Sigmoid colon (tissue), 7 donors: Measurements from ENCODE around the gene CYB5A. TPM values are rescaled to one million over a fixed set of nuclear protein-coding genes. Genes with fewer than 3 reads are reported as not detected.
A peak's percentile ranks its signal among the peaks of the same experiment; 100 is the strongest.

Experiments
- DNase-seq: peaks from one replicate; pipeline ENCODE4 v3.0.0-alpha.2; 2019
- H3K27ac ChIP-seq, 4 donors: fragments of 200-600 bp; sonication (generic); one replicate each; pipeline ENCODE4 v1.5.1; 2016 to 2019; ENCODE audit warnings: mild to moderate bottlenecking in 1 of 4
- H3K27me3 ChIP-seq, 3 donors: fragments of 200-600 bp; sonication (generic); one replicate each; pipeline ENCODE4 v1.5.1; 2019; ENCODE audit warnings: mild to moderate bottlenecking in 1 of 3
- H3K36me3 ChIP-seq, 4 donors: fragments of 200-600 bp; sonication (generic); one replicate each; pipeline ENCODE4 v1.5.1; 2016 to 2019
- H3K4me1 ChIP-seq, 4 donors: fragments of 200-600 bp; sonication (generic); one replicate each; pipeline ENCODE4 v1.5.1; 2017 to 2019
- H3K4me3 ChIP-seq, 4 donors: fragments of 200-600 bp; sonication (generic); one replicate each; pipeline ENCODE4 v1.5.1; 2017 to 2019; ENCODE audit warnings: mild to moderate bottlenecking in 2 of 4, moderate library complexity in 1 of 4
- H3K9me3 ChIP-seq, 4 donors: fragments of 200-600 bp in 3 of 4; sonication (generic) in 3 of 4; one replicate each; pipeline versions ENCODE4 v1.5.1 to v1.6.1; 2013 to 2019
- EP300 ChIP-seq, 4 donors: sonication (generic); formaldehyde crosslinking; IDR thresholded peaks; one replicate each; pipeline ENCODE4 v1.6.1; 2017; ENCODE audit warnings: antibody characterized with exemption in 4 of 4
- POLR2A ChIP-seq, 2 donors: fragments of 450-650 bp; IDR thresholded peaks; one replicate each; pipeline ENCODE4 v1.6.1; 2016; ENCODE audit warnings: antibody characterized with exemption in 2 of 2, mild to moderate bottlenecking in 2 of 2, moderate library complexity in 2 of 2
- POLR2AphosphoS5 ChIP-seq, 4 donors: sonication (generic); formaldehyde crosslinking; IDR thresholded peaks; one replicate each; pipeline ENCODE4 v1.6.1; 2017; ENCODE audit warnings: antibody characterized with exemption in 4 of 4
- WGBS, 2 donors: extraction: QIAGEN DNeasy Blood & Tissue Kit; methylation state at CpG; one replicate each; pipeline ENCODE4 v1.1.7; 2013; 5-methylcytosine and 5-hydroxymethylcytosine counted together
- intact Hi-C: fragments of 100-400 bp; cut with DNase I; formaldehyde crosslinking; loops from one replicate; pipeline ENCODE4 v1.15.1; 2023
- polyA plus RNA-seq, 3 donors: library from polyadenylated mRNA; stranded (reverse); fragments of 200-250 nt; gene quantifications; one replicate each; pipeline ENCODE4 v1.2.3, GENCODE V29; 2013
- total RNA-seq, 4 donors: library from RNA; depleted of rRNA; stranded (reverse); fragments of >200 nt; gene quantifications; one replicate each; pipeline ENCODE4 v1.1.0, GENCODE V29; 2016
- TF ChIP-seq, protein P1 (sequence below), 4 experiments: fragments of 450-650 bp in 3 of 4; fragments of 200-600 bp in 1 of 4; IDR thresholded peaks; one replicate each; pipeline ENCODE4 v1.5.1; 2016 to 2019; ENCODE audit warnings: antibody characterized with exemption in 4 of 4, mild to moderate bottlenecking in 3 of 4, moderate library complexity in 2 of 4
- donor health status: healthy with polysubstance abuse.
- donor health status: Bipolar disorder and iron deficiency.
- donor health status: healthy.

The CYB5A gene
- total and polyA plus RNA-seq, 7 donors, result 137 to 533 (median 164) TPM

DNA sequence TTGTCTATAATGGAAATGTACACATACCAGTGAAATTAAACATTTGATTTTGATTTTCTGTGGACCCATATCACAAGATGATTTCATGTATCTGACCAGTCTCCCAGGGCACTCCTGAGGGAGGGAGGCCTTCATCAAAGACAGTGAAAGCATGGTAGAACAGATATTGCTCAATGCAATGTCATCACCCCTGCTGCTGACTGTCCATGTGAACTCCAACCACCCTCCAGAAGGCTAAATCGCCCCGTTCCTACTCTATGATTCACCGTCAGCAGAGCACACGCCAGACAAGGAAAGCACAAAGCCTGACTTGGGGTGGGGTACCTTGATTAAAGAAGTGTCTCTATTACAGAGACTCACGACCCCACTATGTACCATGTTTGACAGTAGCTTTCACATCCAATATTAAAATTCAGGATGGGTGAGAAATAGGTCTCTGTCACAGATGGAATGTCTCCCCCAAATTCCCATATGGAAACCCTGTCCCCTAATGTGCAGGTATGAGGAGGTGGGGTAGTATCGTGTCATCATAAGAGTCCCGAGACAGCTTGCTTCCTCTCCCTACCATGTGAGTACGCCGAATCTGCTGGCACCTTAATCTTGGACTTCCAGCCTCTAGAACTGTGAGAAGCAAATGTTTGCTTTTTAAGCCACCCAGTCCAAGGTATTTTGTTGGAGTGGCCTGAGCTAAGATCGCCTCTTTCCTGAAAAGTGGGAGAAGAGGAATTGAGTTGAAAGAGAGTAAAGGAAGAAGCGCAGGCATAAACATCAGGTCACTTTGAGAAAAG, 42.4 kb downstream of the CYB5A start:
- peak in 1 of 4 donors; percentile 6 for TF ChIP-seq POLR2AphosphoS5 (IDR thresholded peaks at IDR 0.05)
- TF ChIP-seq, protein P1, sequence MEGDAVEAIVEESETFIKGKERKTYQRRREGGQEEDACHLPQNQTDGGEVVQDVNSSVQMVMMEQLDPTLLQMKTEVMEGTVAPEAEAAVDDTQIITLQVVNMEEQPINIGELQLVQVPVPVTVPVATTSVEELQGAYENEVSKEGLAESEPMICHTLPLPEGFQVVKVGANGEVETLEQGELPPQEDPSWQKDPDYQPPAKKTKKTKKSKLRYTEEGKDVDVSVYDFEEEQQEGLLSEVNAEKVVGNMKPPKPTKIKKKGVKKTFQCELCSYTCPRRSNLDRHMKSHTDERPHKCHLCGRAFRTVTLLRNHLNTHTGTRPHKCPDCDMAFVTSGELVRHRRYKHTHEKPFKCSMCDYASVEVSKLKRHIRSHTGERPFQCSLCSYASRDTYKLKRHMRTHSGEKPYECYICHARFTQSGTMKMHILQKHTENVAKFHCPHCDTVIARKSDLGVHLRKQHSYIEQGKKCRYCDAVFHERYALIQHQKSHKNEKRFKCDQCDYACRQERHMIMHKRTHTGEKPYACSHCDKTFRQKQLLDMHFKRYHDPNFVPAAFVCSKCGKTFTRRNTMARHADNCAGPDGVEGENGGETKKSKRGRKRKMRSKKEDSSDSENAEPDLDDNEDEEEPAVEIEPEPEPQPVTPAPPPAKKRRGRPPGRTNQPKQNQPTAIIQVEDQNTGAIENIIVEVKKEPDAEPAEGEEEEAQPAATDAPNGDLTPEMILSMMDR (IDR thresholded peaks at IDR 0.05), result no peak
- H3K36me3 ChIP-seq, result peaks cover 0 to 30% (median 0%) of the 10 kb centered on the region in 4 donors
- 93% methylated on average over 11 of the region's 11 CpGs for WGBS, 2 donors
- H3K4me1 ChIP-seq, result peaks cover 0 to 27% (median 22%) of the 10 kb centered on the region in 4 donors
- DNase-seq, result no peak
- no peak overlapping the region for H3K4me3 ChIP-seq
- no peaks in the 10 kb centered on the region for H3K9me3 ChIP-seq
- H3K27me3 ChIP-seq, result no peaks in the 10 kb centered on the region
- peak overlapping the region in 1 of 4 donors; percentile 3 for H3K27ac ChIP-seq
- intact Hi-C loops, result no loop called here

DNA sequence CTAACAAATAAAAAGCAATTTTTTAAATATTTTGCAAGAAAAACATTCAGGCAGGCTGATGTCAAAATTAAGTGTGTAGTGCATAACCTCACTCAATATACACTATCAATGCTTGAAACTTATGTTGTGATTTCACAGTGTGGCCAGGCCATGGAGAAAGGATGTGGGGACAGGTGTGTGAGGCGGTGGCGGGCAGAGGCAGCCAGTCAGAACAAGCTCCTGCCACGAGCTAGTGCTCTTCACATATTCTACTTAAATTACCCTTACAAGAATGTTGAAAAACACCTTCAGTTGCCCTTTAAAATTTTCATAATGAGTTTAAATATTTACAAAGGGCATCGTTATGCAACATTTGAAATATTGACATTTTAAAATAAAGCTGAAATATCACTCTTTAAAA, 43.2 kb downstream of the CYB5A start:
- no peak for TF ChIP-seq EP300 (IDR thresholded peaks at IDR 0.05)
- no peak for TF ChIP-seq POLR2A (IDR thresholded peaks at IDR 0.05)
- TF ChIP-seq POLR2AphosphoS5 (IDR thresholded peaks at IDR 0.05), result no peak
- TF ChIP-seq, protein P1 (IDR thresholded peaks at IDR 0.05), result no peak
- intact Hi-C loops, result no loop called here

DNA sequence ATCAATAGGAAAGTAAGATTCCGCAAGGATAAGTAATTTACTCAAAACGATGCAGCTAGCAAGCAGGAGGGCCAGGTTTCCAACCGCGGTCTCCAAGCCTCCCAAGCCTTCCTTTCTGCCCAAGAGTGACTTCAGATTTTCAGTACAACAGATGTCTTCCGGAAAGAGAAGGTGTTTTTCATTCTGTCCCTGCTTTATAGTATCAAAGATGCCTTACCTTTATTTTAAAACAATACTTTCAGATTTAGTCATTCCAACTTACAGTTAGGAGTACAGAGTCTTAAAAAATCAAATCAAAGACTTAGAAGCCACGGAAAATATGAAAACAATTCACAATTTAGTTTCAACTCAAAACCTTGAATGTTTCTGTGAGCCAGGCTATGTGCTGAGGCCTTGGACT, 43.6 kb downstream of the CYB5A start:
- intact Hi-C loops, result no loop called here
- 93 to 94% methylated on average over 6 of the region's 6 CpGs for WGBS, 2 donors
- peaks cover 0 to 20% (median 19%) of the 10 kb centered on the region in 4 donors for H3K4me1 ChIP-seq
- DNase-seq, result no peak
- H3K27ac ChIP-seq, result no peak overlapping the region
- peaks cover 0 to 24% (median 0%) of the 10 kb centered on the region in 4 donors for H3K36me3 ChIP-seq
- H3K9me3 ChIP-seq, result no peaks in the 10 kb centered on the region
- no peak overlapping the region for H3K4me3 ChIP-seq
- H3K27me3 ChIP-seq, result no peaks in the 10 kb centered on the region
- no peak for TF ChIP-seq POLR2AphosphoS5 (IDR thresholded peaks at IDR 0.05)
- TF ChIP-seq, protein P1 (IDR thresholded peaks at IDR 0.05), result no peak
- TF ChIP-seq POLR2A (IDR thresholded peaks at IDR 0.05), result no peak
- TF ChIP-seq EP300 (IDR thresholded peaks at IDR 0.05), result no peak

More for the DNA sequence above, 43.2 kb downstream of the CYB5A start:
- Histone ChIP-seq H3K27ac (no peak overlapping the region), H3K4me1 (peaks cover 0 to 20% (median 19%) of the 10 kb centered on the region in 4 donors), H3K4me3 (no peak overlapping the region), H3K27me3 (no peaks in the 10 kb centered on the region), H3K36me3 (peaks cover 0 to 28% (median 0%) of the 10 kb centered on the region in 4 donors), H3K9me3 (no peaks in the 10 kb centered on the region)
- DNase-seq, result no peak
- 53 to 57% methylated on average over 4 of the region's 4 CpGs for WGBS, 2 donors

DNA sequence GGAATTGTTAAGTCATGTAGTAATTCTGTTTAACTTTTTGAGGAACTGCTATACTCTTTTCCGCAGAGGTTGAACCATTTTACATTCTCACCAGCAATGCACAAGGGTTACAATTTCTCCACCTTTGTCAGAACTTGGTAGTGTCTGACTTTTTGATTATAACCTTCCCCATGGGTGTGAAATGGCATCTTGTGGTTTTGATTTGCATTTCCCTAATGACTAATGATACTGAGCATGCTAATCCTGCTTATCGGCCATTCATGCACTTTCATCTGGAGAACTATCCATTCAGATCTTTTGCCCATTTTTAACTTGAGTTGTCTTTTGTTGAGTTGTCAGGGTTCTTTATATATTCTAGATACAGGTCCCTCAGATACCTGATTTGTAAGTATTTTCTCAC, 47.2 kb downstream of the CYB5A start:
- intact Hi-C loops, result no loop called here
- no peak for DNase-seq
- Histone ChIP-seq H3K4me1 (no peaks in the 10 kb centered on the region), H3K27ac (no peak overlapping the region), H3K4me3 (no peak overlapping the region), H3K9me3 (no peaks in the 10 kb centered on the region), H3K36me3 (no peaks in the 10 kb centered on the region), H3K27me3 (no peaks in the 10 kb centered on the region)
- TF ChIP-seq EP300 (IDR thresholded peaks at IDR 0.05) (no peak), POLR2AphosphoS5 (IDR thresholded peaks at IDR 0.05) (no peak)
- WGBS, 2 donors, result 81 to 91% methylated on average over 2 of the region's 2 CpGs

DNA sequence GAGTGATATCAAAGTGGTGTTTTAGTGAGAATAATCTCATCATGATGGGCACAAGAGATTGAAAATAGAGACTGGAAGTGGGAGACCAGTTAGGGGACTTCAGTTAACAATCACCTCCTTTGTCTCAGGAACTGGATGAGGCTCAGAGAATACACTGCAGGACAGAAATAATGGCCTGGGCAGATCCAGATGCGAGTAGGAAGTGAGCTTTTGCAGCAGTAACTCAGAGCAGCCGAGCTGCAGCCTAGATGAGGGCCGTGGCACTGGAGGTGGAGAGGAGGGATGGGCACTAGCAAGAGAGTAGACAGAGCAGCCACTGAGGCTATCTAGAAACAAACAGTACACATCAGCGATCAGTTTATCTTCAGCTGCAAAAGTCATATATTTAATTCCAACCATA, 48.6 kb downstream of the CYB5A start:
- no peak for DNase-seq
- Histone ChIP-seq H3K36me3 (no peaks in the 10 kb centered on the region), H3K4me1 (no peaks in the 10 kb centered on the region), H3K27ac (no peak overlapping the region), H3K27me3 (no peaks in the 10 kb centered on the region), H3K9me3 (no peaks in the 10 kb centered on the region), H3K4me3 (no peak overlapping the region)
- 63 to 71% methylated on average over 4 of the region's 4 CpGs for WGBS, 2 donors
- intact Hi-C loops, result no loop called here
- TF ChIP-seq POLR2AphosphoS5 (IDR thresholded peaks at IDR 0.05), result no peak
- TF ChIP-seq, protein P1 (IDR thresholded peaks at IDR 0.05), result no peak
- no peak for TF ChIP-seq POLR2A (IDR thresholded peaks at IDR 0.05)
- TF ChIP-seq EP300 (IDR thresholded peaks at IDR 0.05), result no peak
